OCI-LY1 (cell line): ENCODE data around the gene SPAG17.

Source experiments
- H2AFZ ChIP-seq: fragments of 200-600 bp; sonication (generic), shearing (Covaris generic); 2 replicates; pipeline ENCODE4 v1.6.0; 2014; ENCODE audit warnings: antibody characterized with exemption, mild to moderate bottlenecking, low read length
- H3F3A ChIP-seq: fragments of 200-600 bp; sonication (generic), shearing (Covaris generic); 2 replicates; pipeline ENCODE4 v1.6.0; 2014; ENCODE audit warnings: mild to moderate bottlenecking, antibody characterized with exemption, low read length, moderate library complexity; ENCODE audit not compliant: insufficient read depth
- H3K27ac ChIP-seq: fragments of 200-600 bp; sonication (generic); 2 replicates; pipeline ENCODE4 v1.5.1; 2014; ENCODE audit warnings: low read length, mixed run types, mild to moderate bottlenecking, low read depth; ENCODE audit not compliant: poor library complexity, severe bottlenecking
- H3K27me3 ChIP-seq: fragments of 200-600 bp; sonication (generic); 2 replicates; pipeline ENCODE4 v1.6.0; 2014; ENCODE audit warnings: antibody characterized with exemption, mild to moderate bottlenecking, low read length, moderate library complexity; ENCODE audit not compliant: insufficient read depth
- H3K36me3 ChIP-seq: fragments of 200-600 bp; sonication (generic); 2 replicates; pipeline ENCODE4 v1.6.1; 2014; ENCODE audit warnings: mild to moderate bottlenecking, antibody characterized with exemption, low read length, moderate library complexity, mixed read lengths; ENCODE audit not compliant: insufficient read depth
- H3K4me1 ChIP-seq: fragments of 200-600 bp; sonication (generic); 2 replicates; pipeline ENCODE4 v1.5.1; 2014; ENCODE audit warnings: mild to moderate bottlenecking, low read length, moderate library complexity; ENCODE audit not compliant: insufficient read depth, severe bottlenecking
- H3K4me2 ChIP-seq: fragments of 200-600 bp; sonication (generic), shearing (Covaris generic); 2 replicates; pipeline ENCODE4 v1.6.1; 2014; ENCODE audit warnings: low read length
- H3K4me3 ChIP-seq: fragments of 200-600 bp; sonication (generic); 2 replicates; pipeline ENCODE4 v1.5.1; 2014; ENCODE audit warnings: low read length, low read depth, mild to moderate bottlenecking, mixed read lengths; ENCODE audit not compliant: poor library complexity, severe bottlenecking
- H3K79me2 ChIP-seq: fragments of 200-600 bp; shearing (Covaris generic); 2 replicates; pipeline ENCODE4 v1.6.1; 2016; ENCODE audit warnings: mixed run types, low read length, mixed read lengths; ENCODE audit not compliant: insufficient read depth
- H3K9ac ChIP-seq: fragments of 200-600 bp; sonication (generic), shearing (Covaris generic); 2 replicates; pipeline ENCODE4 v1.6.1; 2014; ENCODE audit warnings: mild to moderate bottlenecking, low read length, mixed read lengths
- H3K9me2 ChIP-seq: fragments of 200-600 bp; sonication (generic), shearing (Covaris generic); 2 replicates; pipeline ENCODE4 v1.6.1; 2014; ENCODE audit warnings: low read depth, mild to moderate bottlenecking, low read length, mixed read lengths
- H3K9me3 ChIP-seq: fragments of 200-600 bp; shearing (Covaris generic); 2 replicates; pipeline ENCODE4 v1.6.1; 2014; ENCODE audit warnings: low read length, mixed read lengths
- H4K20me1 ChIP-seq: fragments of 200-600 bp; sonication (generic), shearing (Covaris generic); 2 replicates; pipeline ENCODE4 v1.6.0; 2016; ENCODE audit warnings: mild to moderate bottlenecking, low read length; ENCODE audit not compliant: insufficient read depth
- CTCF ChIP-seq: fragments of 200-600 bp; sonication (generic), shearing (Covaris generic); IDR thresholded peaks from 2 replicates; pipeline ENCODE4 v1.5.1; 2017; ENCODE audit warnings: mild to moderate bottlenecking, antibody characterized with exemption, low read length, moderate library complexity, mixed read lengths
- EZH2 ChIP-seq: fragments of 200-600 bp; sonication (generic), shearing (Covaris generic); IDR thresholded peaks from 2 replicates; pipeline ENCODE4 v1.8.0; 2017; ENCODE audit warnings: borderline replicate concordance, mixed run types, mild to moderate bottlenecking, antibody characterized with exemption, low read length, moderate library complexity, mixed read lengths

Gene SPAG17

GRCh38 chr1:118099686-118100085 lies 85.3 kb downstream of the SPAG17 start:
- no peak for TF ChIP-seq CTCF
- no peak for TF ChIP-seq EZH2
- no peaks in the 10 kb centered on the region for H3K4me1 ChIP-seq
- H3K36me3 ChIP-seq: no peaks in the 10 kb centered on the region
- no peaks in the 10 kb centered on the region for H3K9me3 ChIP-seq
- no peaks in the 10 kb centered on the region for H3K9me2 ChIP-seq
- no peaks in the 10 kb centered on the region for H3F3A ChIP-seq
- no peaks in the 10 kb centered on the region for H3K27me3 ChIP-seq
- H3K79me2 ChIP-seq: no peaks in the 10 kb centered on the region
- H3K4me3 ChIP-seq: no peak overlapping the region
- H2AFZ ChIP-seq: no peak overlapping the region
- no peak overlapping the region for H3K27ac ChIP-seq
- H3K4me2 ChIP-seq: no peak overlapping the region
- H4K20me1 ChIP-seq: no peaks in the 10 kb centered on the region
- no peak overlapping the region for H3K9ac ChIP-seq

GRCh38 chr1:118097622-118098348 lies 87.2 kb downstream of the SPAG17 start:
- Histone ChIP-seq H3K9me3 (no peaks in the 10 kb centered on the region), H3K9me2 (no peaks in the 10 kb centered on the region), H3K9ac (no peak overlapping the region), H3F3A (no peaks in the 10 kb centered on the region), H4K20me1 (no peaks in the 10 kb centered on the region), H3K4me3 (no peak overlapping the region), H3K79me2 (no peaks in the 10 kb centered on the region), H3K4me2 (no peak overlapping the region), H3K36me3 (no peaks in the 10 kb centered on the region), H3K27ac (no peak overlapping the region), H2AFZ (no peak overlapping the region), H3K4me1 (no peaks in the 10 kb centered on the region), H3K27me3 (no peaks in the 10 kb centered on the region)
- TF ChIP-seq EZH2: no peak
- no peak for TF ChIP-seq CTCF

- Histone ChIP-seq H4K20me1 (no peaks in the 10 kb centered on the region), H3K9me3 (no peaks in the 10 kb centered on the region), H3F3A (no peaks in the 10 kb centered on the region), H3K4me1 (no peaks in the 10 kb centered on the region), H2AFZ (no peak overlapping the region), H3K9ac (no peak overlapping the region), H3K36me3 (no peaks in the 10 kb centered on the region), H3K27me3 (no peaks in the 10 kb centered on the region), H3K4me3 (no peak overlapping the region), H3K79me2 (no peaks in the 10 kb centered on the region), H3K27ac (no peak overlapping the region), H3K4me2 (no peak overlapping the region), H3K9me2 (no peaks in the 10 kb centered on the region)
- no peak for TF ChIP-seq EZH2
- no peak for TF ChIP-seq CTCF
These were observed 92.0 kb downstream of the SPAG17 start for GRCh38 chr1:118093017-118093416.
